Upper lobe of left lung (tissue), 6 donors: Measurements from ENCODE around the gene MAP4K2. TPM values are rescaled to one million over a fixed set of nuclear protein-coding genes. Genes with fewer than 3 reads are reported as not detected.

Experiments used
- ATAC-seq, 2 donors: fragments of 200-7000 bp; cut with Tn5 transposase; one replicate each; pipeline ENCODE4 v1.9.1; 2022; ENCODE audit warnings: mild to moderate bottlenecking in 2 of 2, moderate library complexity in 2 of 2; ENCODE audit not compliant: low FRiP score in 2 of 2
- DNase-seq, 2 donors: peaks; one replicate each; pipeline ENCODE4 v3.0.0-alpha.2; 2019 to 2020
- H3K27ac ChIP-seq, 4 donors: fragments of 200-600 bp; sonication (generic); one replicate each; pipeline ENCODE4 v1.5.1; 2016 to 2019
- H3K27me3 ChIP-seq, 4 donors: fragments of 200-600 bp; sonication (generic); one replicate each; pipeline ENCODE4 v1.5.1; 2017 to 2019
- H3K36me3 ChIP-seq, 4 donors: fragments of 200-600 bp; sonication (generic); one replicate each; pipeline ENCODE4 v1.5.1; 2016 to 2019
- H3K4me1 ChIP-seq, 4 donors: fragments of 200-600 bp; sonication (generic); one replicate each; pipeline ENCODE4 v1.5.1; 2018 to 2019
- H3K4me3 ChIP-seq, 4 donors: fragments of 200-600 bp; sonication (generic); one replicate each; pipeline ENCODE4 v1.5.1; 2017 to 2019; ENCODE audit warnings: mild to moderate bottlenecking in 2 of 4, moderate library complexity in 1 of 4
- H3K9me3 ChIP-seq, 4 donors: fragments of 200-600 bp; sonication (generic); one replicate each; pipeline ENCODE4 v1.5.1; 2018 to 2019
- CTCF ChIP-seq, 6 experiments: fragments of 450-650 bp in 4 of 6; fragments of 200-600 bp in 2 of 6; sonication (generic) in 2 of 6; IDR thresholded peaks; one replicate each; pipeline ENCODE4 v1.5.1; 2016 to 2019; ENCODE audit warnings: antibody characterized with exemption in 6 of 6
- EP300 ChIP-seq, 4 donors: sonication (generic); formaldehyde crosslinking; IDR thresholded peaks; one replicate each; pipeline ENCODE4 v1.5.1; 2017; ENCODE audit warnings: antibody characterized with exemption in 4 of 4, control low read depth in 2 of 4
- POLR2A ChIP-seq, 4 donors: fragments of 450-650 bp; IDR thresholded peaks; one replicate each; pipeline ENCODE4 v1.5.1; 2016 to 2017; ENCODE audit warnings: antibody characterized with exemption in 4 of 4, mild to moderate bottlenecking in 2 of 4
- POLR2AphosphoS5 ChIP-seq, 2 donors: sonication (generic); formaldehyde crosslinking; IDR thresholded peaks; one replicate each; pipeline ENCODE4 v1.5.1; 2017; ENCODE audit warnings: antibody characterized with exemption in 2 of 2
- WGBS, 2 donors: methylation state at CpG; one replicate each; pipeline ENCODE4 v1.1.5; 2017 to 2018; 5-methylcytosine and 5-hydroxymethylcytosine counted together
- total RNA-seq, 6 donors: library from RNA; depleted of rRNA in 4 of 6; stranded (reverse); fragments of >200 nt in 4 of 6; gene quantifications; one replicate each; pipeline versions ENCODE4 v1.1.0 to v1.2.1, GENCODE V29; 2016 to 2021
- donor health status: DM: no; HTN: no; CAD: no; lungs with moderate emphysema.
- donor health status: DM: no; HTN: yes; CAD: no; lungs with severe emphysema.

Gene MAP4K2
- total RNA-seq, 6 donors from 2014 or later = 19.0 to 84.7 (median 29.2) TPM

GRCh38 chr11:64750361-64751054, 52.5 kb downstream of the MAP4K2 start:
- TF ChIP-seq EP300 (IDR thresholded peaks at IDR 0.05) = no peak
- no peak for TF ChIP-seq POLR2AphosphoS5 (IDR thresholded peaks at IDR 0.05)
- no peak for TF ChIP-seq CTCF (IDR thresholded peaks at IDR 0.05)
- no peak for TF ChIP-seq POLR2A (IDR thresholded peaks at IDR 0.05)
- 91 to 93% methylated on average over 12 to 13 of the region's 13 CpGs for WGBS, 2 donors
- no peak overlapping the region for H3K27ac ChIP-seq

GRCh38 chr11:64747961-64748665, 54.9 kb downstream of the MAP4K2 start:
- no peak for ATAC-seq
- Histone ChIP-seq H3K4me1 (peaks cover 26 to 34% (median 27%) of the 10 kb centered on the region in 4 donors), H3K27ac (no peak overlapping the region), H3K36me3 (no peaks in the 10 kb centered on the region), H3K9me3 (no peaks in the 10 kb centered on the region), H3K27me3 (peaks cover 0 to 6% (median 0%) of the 10 kb centered on the region in 4 donors), H3K4me3 (no peak overlapping the region)
- 85 to 86% methylated on average over 15 of the region's 15 CpGs for WGBS, 2 donors
- TF ChIP-seq POLR2A (IDR thresholded peaks at IDR 0.05) = no peak
- DNase-seq = no peak

More at GRCh38 chr11:64750361-64751054, 52.5 kb downstream of the MAP4K2 start:
- Histone ChIP-seq H3K4me1 (peaks cover 6 to 11% (median 7%) of the 10 kb centered on the region in 4 donors), H3K9me3 (no peaks in the 10 kb centered on the region), H3K4me3 (no peak overlapping the region), H3K27me3 (no peaks in the 10 kb centered on the region), H3K36me3 (no peaks in the 10 kb centered on the region)
- ATAC-seq (no peak), DNase-seq (no peak)

- TF ChIP-seq POLR2A (IDR thresholded peaks at IDR 0.05) = no peak
- no peak for TF ChIP-seq POLR2AphosphoS5 (IDR thresholded peaks at IDR 0.05)
- no peak for TF ChIP-seq EP300 (IDR thresholded peaks at IDR 0.05)
- TF ChIP-seq CTCF (IDR thresholded peaks at IDR 0.05) = no peak
- Histone ChIP-seq H3K4me3 (peak overlapping the region in 1 of 4 donors; percentile 56), H3K4me1 (peaks cover 28 to 50% (median 41%) of the 10 kb centered on the region in 4 donors), H3K27ac (peak overlapping the region; percentile 83 to 97 (median 92)), H3K9me3 (no peaks in the 10 kb centered on the region), H3K27me3 (peaks cover 0 to 9% (median 0%) of the 10 kb centered on the region in 4 donors), H3K36me3 (no peaks in the 10 kb centered on the region)
- ATAC-seq (no peak), DNase-seq (peak in 1 of 2 donors; percentile 58)
- WGBS, 2 donors = 68 to 73% methylated on average over 10 of the region's 10 CpGs
Observed at GRCh38 chr11:64746486-64746885, 56.5 kb downstream of the MAP4K2 start.

- H3K4me1 ChIP-seq = peaks cover 28 to 56% (median 43%) of the 10 kb centered on the region in 4 donors
- WGBS, 2 donors = 1 to 2% methylated on average over 17 to 49 of the region's 52 CpGs
Observed at GRCh38 chr11:64745521-64746328, 57.3 kb downstream of the MAP4K2 start.

More at GRCh38 chr11:64745521-64746328, 57.3 kb downstream of the MAP4K2 start:
- Histone ChIP-seq H3K9me3 (no peaks in the 10 kb centered on the region), H3K36me3 (no peaks in the 10 kb centered on the region), H3K27ac (peak overlapping the region; percentile 83 to 97 (median 92)), H3K27me3 (peaks cover 0 to 9% (median 0%) of the 10 kb centered on the region in 4 donors), H3K4me3 (peak overlapping the region; percentile 37 to 64 (median 58))
- peak; percentile 66 to 79 for ATAC-seq
- DNase-seq = peak; percentile 91 to 96
- TF ChIP-seq POLR2AphosphoS5 (IDR thresholded peaks at IDR 0.05) (peak; percentile 54 to 69), EP300 (IDR thresholded peaks at IDR 0.05) (peak in 1 of 4 donors; percentile 5), POLR2A (IDR thresholded peaks at IDR 0.05) (peak in 1 of 4 donors; percentile 60), CTCF (IDR thresholded peaks at IDR 0.05) (peak in 1 of 6 experiments; percentile 24)
